Thyroid gland (tissue), 4 donors: ENCODE measurements around the gene TACR2.

Source experiments
- POLR2A ChIP-seq, 2 donors: fragments of 450-650 bp; IDR thresholded peaks; one replicate each; pipeline ENCODE4 v1.6.1; 2017; ENCODE audit warnings: antibody characterized with exemption in 2 of 2, mild to moderate bottlenecking in 2 of 2, moderate library complexity in 1 of 2
- TF ChIP-seq, protein P1 (sequence below), 6 experiments: fragments of 200-600 bp in 3 of 6; fragments of 450-650 bp in 3 of 6; sonication (generic) in 3 of 6; IDR thresholded peaks; one replicate each; pipeline ENCODE4 v1.5.1; 2016 to 2019; ENCODE audit warnings: antibody characterized with exemption in 6 of 6, mild to moderate bottlenecking in 2 of 6, inconsistent platforms in 1 of 6, moderate library complexity in 1 of 6

GRCh38 chr10:69401416-69401815 lies 15.3 kb downstream of the TACR2 start:
- no peak for TF ChIP-seq POLR2A (IDR thresholded peaks at IDR 0.05)
- TF ChIP-seq, protein P1, sequence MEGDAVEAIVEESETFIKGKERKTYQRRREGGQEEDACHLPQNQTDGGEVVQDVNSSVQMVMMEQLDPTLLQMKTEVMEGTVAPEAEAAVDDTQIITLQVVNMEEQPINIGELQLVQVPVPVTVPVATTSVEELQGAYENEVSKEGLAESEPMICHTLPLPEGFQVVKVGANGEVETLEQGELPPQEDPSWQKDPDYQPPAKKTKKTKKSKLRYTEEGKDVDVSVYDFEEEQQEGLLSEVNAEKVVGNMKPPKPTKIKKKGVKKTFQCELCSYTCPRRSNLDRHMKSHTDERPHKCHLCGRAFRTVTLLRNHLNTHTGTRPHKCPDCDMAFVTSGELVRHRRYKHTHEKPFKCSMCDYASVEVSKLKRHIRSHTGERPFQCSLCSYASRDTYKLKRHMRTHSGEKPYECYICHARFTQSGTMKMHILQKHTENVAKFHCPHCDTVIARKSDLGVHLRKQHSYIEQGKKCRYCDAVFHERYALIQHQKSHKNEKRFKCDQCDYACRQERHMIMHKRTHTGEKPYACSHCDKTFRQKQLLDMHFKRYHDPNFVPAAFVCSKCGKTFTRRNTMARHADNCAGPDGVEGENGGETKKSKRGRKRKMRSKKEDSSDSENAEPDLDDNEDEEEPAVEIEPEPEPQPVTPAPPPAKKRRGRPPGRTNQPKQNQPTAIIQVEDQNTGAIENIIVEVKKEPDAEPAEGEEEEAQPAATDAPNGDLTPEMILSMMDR (IDR thresholded peaks at IDR 0.05): no peak
